GM21526 (cell line): ENCODE data around the gene RAB10.
"Not testable (repeated sequence)": the region's sequence is repeated elsewhere in the genome, so short reads cannot be mapped to it uniquely, and the experiment has no call there.

Experiments used
- ATAC-seq: cut with Tn5 transposase; IDR thresholded peaks from one replicate; pipeline ENCODE4 v1.9.1; 2021; ENCODE audit warnings: moderate library complexity; ENCODE audit not compliant: unreplicated experiment, low FRiP score

The RAB10 gene

DNA sequence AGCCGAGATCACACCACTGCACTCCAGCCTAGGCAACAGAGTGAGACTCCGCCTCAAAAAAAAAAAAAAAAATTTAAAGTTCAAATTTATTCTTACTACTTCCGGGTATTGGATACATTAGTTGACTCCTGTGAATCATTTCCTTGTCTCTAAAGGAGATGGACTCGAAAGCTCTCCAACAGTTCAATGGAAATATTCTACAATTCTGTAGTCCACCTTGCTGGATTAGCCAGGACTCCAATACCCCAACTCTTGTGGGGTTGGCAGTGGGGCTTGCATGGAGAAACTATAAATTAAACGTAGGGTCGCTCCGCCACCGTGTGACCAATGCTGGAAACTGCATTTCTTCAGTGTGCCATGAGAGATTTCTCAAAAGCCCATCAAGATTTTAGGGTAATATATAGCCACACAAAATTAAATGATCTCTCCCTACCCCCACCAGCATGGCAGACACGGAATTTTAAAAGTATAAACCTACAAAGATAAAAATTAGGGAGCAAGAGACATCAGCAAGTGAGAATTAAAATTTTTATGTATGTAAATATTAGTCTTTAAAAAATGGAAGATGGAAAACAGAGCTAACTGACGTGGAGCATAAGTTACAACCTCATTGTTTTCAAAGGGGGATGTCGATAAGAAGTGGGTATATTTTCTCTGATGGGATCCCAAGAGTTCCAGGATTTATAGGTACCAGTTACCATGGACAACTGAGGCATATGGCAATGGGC is 111.2 kb downstream of the RAB10 start:
- no peak for ATAC-seq

DNA sequence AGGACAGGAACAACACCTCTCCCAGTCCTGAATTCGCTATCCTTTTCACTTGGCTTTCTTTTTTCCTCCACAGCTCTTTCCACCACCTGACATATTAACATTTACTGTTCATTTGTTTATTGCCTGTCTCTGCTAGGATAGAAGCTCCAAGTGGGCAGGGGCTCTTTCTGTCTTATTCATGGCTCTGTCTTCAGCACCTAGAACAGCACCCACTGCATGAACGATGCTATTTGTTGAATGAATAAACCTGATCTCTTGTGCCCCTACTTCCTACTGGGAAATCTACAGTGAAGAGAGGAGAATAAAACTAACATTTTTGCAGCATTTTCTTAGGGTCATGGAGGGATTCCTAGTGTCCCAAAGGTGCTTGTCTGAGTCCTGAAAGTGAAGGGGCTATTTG is 114.6 kb downstream of the RAB10 start:
- ATAC-seq: no peak

DNA sequence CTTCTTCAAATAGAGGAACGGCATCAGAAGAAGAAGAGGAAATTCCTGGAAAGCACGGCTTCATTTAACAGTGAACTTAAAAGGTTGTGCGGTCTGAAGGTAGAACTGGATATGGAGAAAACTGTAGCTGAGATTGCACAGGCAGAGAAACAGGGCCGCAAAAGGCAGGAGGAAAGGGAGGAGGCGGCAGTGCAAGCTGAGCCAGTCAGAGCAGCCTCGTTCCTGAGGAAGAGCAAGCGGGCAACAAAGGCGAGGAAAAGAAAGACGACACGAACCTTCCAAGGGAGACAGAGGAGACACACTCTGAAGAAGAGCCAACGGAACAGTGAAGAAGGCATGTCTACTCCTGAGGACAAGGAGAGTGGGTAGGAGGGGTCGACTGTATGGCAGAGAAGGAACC is 116.4 kb downstream of the RAB10 start:
- ATAC-seq: no peak

DNA sequence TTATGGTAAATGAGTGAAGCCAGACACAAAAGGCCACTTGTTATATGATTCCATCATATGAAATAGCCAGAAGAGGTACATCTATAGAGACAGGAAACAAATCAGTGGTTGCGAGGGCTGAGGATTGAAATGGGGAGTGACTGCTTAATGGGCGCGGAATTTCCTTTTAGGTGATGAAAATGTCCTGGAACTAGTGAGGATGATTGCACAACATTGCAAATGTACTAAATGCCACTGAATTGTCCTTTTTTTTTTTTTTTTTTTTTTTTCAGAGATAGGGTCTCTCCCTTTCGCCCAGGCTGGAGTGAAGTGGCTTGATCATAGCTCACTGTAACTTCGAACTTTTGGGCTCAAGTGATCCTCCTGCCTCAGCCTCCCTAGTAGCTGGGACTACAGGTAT is 123.7 kb downstream of the RAB10 start:
- ATAC-seq: no peak

DNA sequence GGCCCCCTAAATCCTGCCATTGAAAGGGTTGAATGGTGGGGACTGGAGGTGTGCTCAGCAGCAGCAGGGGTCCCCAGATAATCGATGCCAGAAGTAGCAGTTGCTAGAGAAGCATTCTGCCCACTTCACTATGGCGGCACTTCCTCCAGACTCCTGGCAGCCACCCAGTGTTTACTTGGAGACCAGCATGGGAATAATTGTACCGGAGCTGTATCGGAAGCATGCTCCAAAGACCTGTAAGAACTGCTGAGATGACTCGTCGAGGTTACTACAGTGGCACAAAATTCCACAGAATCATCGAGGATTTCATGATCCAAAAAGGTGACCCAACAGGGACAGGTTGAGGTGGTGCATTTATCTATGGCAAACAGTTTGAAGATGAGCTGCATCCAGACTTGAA is 128.0 kb downstream of the RAB10 start:
- ATAC-seq: no peak

DNA sequence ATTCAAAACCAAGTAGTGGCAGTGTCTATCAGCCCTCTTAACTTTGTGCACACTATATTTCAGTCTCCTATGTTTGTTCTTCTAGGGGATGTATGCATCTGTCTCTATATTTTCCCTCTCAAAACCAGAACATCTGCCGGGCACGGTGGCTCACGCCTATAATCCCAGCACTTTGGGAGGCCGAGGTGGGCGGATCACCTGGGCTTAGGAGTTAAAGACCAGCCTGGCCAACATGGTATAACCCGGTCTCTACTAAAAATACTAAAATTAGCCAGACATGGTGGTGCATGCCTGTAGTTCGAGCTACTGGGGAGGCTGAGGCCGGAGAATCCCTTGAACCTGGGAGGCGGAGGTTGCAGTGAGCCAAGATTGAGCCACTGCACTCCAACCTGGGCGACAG is 129.1 kb downstream of the RAB10 start:
- no peak for ATAC-seq

DNA sequence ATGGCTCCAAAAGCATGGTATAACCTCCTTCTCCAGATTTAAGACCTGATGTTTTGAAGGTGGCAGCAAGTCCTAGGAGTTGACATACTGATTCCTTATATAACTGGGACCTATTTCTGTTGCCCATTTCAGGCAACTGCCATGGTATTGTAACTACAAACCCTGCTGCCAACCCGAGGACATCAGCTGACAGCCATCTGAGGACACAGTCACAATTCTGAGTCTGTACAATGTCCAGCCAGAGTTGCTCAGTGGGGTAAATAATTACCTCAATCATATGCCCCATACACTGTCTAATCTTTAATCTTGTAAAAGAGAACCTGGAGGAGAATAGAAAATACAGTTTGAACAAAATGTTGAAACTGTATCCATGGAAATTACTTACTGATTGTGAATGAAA is 130.3 kb downstream of the RAB10 start:
- ATAC-seq: no peak

DNA sequence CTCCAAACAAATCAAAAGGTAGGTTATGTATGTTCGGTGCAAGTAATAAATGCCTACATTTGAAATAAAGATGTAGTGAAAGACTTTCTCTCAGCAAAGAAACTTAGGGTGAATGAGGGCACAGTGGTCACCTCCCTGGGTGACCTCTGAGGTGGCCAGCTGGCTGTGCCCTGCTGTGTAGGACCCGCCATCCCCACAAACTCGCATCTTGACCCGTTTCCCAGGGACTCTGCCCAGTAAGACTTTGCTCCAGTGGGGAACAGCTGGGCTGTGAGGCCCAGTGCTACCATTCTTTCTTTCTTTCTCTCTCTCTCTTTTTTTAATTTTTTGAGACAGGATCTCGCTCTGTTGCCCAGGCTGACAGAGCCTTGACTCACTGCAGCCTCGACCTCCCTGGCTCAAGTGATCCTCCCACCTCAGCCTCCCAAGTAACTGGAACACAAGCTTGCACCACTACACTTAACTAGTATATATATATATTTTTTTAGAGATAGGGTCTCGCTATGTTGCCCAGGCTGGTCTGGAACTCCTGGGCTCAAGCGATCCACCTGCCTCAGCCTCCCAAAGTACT is 130.8 kb downstream of the RAB10 start:
- ATAC-seq: no peak

DNA sequence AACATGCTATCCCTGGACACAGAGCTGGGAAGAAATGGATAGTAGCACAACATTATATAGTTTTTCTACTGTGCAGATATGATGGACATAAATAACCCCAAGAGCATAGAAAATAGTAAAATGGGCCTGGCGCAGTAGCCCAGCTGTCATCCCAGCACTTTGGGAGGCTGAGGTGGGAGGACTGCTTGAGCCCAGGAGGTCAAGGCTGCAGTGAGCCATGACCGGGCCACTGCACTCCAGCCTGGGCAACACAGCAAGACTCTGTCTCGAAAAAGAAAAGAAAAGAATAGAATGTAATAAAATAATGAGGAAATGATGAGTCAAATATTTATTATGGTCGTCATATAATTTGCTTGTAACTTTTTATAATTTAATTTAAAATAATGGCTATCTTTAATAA is 131.5 kb downstream of the RAB10 start:
- ATAC-seq: no peak

DNA sequence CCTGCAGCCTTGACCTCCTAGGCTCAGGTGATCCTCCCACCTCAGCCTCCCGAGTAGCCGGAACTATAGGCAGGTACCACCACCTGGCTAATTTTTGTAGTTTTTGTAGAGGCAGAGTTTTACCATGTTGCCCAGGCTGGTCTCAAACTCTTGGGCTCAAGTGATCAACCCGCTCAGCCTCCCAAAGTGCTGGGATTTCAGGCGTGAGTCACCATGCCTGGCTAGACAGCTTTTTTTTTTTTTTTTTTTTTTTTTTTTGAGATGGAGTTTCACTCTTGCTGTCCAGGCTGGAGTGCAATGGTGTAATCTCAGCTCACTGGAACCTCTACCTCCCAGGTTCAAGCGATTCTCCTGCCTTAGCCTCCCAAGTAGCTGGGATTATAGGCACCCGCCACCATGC is 132.7 kb downstream of the RAB10 start:
- ATAC-seq: not testable (repeated sequence)

DNA sequence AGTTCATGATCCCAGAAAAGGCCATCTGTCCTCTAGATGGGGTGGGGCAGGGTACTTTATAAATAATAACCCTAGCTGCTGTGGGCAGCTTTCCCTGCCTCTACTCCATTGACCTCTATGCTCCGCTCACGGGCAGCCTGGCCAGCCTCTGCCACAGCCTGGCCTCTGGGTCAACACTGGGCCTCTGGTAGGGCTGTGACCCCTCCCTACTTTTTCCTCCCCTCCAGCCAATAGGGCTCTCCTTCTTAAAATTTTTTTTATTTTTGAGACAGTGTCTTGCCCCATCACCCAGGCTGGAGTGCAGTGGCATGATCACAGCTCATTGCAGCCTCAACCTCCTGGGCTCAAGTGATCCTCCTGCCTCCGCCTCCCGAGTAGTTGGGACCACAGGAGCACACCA is 134.9 kb downstream of the RAB10 start:
- no peak for ATAC-seq

DNA sequence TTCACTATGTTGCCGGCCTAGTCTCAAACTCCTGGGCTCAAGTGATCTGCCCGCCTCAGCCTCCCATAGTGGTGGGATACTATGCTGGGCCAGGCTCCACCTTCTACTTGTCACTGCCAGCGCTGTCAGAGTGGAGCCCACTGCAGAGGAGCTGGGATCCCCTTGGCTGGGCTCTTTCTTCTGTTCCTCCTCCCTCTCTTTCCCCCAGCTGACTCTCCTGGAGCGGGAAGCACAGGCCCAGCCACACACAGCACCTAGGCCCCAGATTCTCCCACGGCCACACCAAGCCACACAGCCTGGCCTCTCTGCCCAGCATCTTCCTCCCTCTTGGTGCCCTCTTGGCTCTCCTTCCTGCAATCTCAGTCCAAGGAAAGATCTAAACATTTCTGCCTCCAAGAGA is 135.3 kb downstream of the RAB10 start:
- no peak for ATAC-seq

DNA sequence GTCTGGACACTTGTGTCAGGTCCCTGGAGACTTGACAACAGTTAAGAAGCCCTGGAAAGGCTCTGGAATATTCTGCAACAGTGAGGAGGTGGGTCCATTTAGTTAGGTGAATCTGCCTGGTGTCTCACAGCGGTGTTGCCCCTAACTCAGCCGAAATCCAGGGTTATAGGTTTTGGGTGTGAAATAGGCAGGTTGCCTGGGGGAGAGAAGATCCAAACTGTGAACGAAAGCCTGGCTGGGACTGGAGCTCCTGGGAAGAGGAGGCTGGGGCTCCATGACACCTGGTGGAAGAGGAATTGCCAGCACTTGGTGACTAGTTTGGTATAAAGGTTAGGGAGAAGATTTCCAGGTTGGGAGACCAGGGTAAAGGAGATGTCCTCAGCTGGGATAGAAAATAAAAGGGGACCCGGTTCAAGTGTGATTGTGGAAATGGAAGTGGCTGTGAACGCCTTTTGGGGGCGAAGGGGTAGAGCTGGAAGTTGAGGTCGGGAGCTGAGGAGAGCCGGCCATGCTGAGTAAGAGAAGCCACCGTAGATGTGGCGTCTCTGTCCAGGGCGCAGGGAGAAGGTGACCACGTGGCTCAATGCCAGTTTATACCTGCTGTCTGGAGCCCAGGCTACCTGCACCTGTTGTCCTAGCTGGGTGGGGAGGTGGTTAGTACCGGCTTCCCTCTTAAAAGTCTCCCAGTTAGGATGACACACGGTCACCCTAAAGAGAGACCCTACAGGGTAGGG is 136.0 kb downstream of the RAB10 start:
- no peak for ATAC-seq

DNA sequence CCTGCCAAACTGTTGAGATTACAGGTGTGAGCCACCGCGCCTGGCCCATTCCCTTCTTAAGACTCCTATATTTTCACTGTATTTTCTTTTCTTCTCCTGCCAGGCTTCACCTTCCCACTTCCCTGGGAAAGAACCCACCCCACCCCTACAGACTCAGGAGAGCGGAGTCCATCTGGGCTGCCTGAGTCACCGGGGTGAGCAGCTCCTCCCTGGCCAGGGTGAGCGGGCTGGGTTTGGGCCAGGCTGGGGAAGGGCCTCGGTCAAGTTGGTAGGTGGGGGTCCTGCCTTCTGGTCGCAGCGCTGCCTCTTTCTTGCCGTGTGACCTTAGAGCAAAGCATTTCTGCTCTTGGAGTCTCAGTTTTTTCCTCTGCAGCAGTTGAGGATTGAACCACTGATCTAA is 136.9 kb downstream of the RAB10 start:
- no peak for ATAC-seq

DNA sequence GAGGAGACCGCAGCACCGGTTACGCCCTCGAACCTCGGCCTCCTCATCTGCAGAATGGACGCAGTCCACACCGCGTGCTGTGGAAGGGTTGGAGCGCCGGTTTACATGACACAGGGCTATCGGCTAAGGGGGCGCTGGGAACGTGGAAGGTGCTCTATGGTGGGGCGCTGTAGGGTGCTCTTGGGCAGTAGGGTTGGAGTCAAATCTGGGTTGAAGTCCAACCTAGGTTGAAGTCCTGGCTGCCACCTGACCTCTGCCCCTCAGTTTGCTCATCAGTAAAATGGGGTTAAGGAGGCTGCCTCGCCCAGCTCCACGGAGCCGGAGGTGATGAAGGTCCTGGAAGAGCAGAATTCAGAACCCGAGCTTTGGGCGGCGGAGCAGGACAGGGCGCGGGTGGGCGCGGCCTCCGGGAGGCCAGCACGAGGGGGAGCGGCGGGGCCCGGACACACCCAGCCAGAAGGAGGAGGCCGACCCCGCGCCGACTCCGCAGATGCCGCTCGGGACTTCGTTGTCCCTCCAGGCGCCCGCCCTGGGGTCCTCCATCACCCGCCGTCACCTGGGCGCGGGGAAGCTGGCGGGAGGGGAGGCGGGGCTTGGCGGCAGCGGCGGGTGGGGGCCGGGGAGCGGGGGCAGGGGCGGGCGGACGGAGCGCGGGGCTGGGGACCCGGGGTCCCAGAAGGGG is 138.4 kb downstream of the RAB10 start:
- ATAC-seq: no peak

DNA sequence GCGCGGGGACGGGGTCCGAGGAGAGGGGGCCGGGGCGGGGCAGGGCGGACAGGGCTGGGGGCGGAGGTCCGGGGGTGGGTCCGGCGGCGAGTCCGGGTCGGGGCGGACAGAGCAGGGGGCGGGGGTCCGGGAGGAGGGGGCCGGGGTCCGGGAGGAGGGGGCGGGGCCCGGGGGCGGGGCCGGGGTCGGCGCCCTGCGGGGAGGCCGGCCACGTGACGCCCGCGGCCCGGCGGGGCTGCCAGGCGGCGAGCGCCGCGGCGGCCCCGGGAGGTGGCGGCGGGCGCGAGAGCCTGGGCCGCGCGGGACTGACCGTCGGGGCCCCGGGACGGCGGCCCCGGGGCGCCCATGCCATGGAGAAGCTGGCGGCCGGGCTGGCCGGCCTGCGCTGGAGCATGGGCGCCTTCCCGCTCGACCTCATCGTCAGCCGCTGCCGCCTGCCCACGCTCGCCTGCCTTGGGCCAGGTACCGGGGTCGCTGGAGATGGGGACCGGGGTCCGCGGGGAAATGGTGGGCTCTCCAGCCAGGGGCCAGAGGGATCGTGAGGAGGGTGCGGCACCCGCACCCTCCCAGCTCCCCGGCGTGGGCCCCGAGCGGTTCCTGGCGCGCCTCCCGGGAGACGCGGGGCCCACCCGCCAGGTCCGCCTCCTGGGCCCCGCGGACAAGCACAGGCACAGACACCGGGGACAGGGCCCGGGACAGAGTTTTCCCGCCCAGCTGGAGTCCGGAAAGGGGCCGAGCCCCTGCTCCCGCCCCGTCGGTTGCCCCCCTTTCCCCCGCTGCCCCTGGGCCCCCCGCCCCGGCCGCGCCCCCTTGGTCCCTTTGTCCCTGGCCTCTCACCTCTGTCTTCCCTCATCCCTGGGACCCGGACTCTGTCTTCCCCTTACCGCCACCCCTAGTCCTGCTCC is 139.2 kb downstream of the RAB10 start, which contains the start of gene GAREM2:
Gene GAREM2, plus strand, starts transcription at position 218 of the 905 bp plus-strand sequence. Its CDS starts 133 bp downstream, at position 351.
- no peak for ATAC-seq

DNA sequence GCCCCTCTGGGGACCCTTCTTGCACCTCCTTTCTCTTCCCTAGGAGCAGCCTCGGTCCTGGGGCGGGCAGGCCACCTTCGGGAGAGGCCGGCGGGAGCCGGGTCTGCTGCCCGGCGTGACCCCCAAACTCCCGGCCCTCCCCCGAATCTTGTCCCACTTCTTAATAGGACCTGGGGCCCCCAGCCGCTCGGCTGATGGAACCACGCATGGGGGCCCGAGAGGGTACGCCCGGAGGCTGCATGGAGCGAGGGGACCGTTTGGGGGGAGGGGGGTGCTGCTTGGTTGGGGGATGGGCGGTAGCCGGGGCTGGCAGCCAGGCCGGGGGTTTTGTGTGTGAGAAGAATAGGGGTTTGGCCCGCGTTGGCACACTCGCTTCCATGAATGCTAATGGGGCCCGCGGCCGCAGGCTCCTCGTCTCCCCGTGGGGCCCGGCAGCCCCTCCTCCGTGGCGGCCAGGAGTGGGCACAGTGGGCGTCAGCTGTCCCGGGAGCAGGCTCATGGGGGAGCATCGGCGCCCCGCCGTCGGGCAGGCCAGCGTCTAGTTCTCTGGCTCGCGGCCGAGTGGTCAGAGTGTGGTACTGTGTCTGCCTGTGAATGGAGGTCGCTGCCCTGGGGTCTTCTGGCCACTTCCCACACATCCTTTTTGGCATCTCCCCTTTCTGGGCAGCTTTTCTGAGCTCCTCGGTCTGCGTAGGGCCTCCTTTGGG is 140.0 kb downstream of the RAB10 start:
- no peak for ATAC-seq

DNA sequence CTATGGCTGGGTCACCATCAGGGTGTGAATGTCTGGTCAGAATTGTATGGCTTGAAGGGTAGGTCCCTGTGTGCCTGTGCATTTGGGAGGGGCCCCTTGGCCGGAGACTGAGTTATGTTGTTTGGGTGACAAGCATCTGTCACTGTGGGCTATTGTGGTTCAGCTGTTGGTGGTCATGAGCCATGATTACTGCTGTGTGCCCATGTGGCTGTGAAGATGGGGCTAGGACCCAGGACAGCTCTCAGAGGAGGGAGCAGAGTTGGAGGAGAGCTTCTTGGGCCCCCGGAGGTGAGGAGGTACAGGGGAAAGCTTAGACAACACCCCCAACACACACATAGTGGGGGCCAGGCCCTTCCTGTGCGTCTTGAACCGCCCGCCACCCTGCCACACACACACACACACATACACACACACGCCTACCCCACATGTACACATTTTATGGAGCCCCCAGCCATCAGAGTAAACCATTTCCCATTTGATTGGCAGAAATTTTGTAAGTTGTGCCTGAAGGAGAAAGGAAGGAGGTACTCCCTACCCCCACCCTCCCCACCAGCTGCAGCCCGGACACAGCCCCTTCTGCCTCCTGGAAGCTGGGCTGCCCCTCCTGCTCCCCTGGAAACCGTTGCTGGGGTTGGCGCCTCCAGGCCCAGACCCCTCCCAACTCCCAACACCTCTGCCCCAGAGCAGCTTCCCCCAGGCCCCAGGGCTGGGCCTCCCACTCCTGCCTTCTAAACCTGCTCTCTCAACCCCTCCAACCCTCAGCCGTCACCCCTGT is 141.0 kb downstream of the RAB10 start:
- ATAC-seq: no peak
